Right kidney (tissue), 1 donor: ENCODE measurements around the gene STRBP.

Experiments
- DNase-seq: peaks from one replicate; pipeline ENCODE4 v3.0.0-alpha.2; 2016

Gene STRBP

DNA sequence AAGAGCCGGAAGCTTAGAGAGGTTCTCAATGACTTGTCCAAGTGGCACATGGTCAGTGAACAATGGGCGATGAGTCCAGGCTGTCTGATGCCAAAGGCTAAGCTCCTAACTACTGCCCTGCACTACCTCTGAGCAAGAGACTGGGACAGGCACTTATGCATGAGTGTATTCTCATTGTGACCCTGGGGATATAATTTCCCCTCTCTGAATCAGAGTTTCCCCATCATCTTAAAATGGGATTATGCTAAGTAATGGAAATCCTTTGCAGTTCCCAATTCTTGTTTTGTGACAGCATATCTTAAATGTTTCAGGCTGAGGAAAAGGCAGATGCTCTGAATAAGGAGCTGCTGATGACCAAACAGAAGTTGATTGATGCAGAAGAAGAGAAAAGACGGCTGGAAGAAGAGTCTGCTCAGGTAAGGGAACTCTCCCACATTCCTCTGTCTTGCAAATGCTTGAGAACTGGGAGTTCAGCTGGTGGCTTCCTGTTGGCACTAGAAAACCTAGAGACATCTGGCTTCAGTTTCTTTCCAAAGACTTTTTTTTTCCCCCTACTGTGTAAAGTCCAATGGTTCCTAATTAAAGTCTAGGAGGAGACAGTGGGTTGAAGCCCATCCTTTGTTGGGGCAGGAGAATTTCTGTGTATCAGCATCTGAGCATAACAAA, 170.8 kb downstream of the STRBP start:
- no peak for DNase-seq

DNA sequence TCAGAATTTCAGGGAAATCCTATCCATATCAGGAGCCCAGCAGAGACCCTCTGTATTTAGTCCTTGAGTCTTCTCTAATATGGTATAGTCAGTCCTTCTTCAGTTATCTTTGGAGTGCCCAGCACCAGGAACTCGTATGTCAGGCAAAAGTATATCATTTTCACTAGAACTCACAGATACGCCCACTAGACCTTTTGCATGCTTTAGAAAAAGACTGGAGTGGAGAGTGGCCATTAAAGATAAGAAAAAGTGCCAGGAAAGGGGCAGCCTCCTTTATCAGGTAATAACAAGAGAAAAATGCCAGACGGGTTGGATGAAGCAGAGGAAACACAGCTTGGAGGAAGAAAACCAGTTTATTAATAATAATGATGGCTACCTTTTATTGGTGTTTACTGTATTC, 171.4 kb downstream of the STRBP start:
- no peak for DNase-seq

DNA sequence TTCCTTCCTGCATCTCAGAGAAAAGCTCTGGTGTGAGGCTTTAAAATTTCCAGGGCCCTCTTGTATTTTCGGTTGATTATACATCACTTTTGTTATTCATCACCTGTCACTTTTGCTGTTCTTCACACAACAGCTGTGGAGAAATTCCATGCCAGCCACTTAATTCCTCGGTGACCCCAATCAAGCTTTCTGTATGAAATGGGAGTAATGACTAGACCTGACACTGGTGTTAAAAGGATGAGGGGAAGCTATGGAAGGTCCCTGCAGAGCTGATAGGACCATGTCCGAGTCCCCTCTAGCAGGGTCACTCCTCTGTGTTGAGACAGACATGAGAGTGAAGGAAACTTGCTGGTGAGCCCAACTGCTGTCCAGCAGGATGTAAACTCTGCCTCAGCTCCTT, 175.2 kb downstream of the STRBP start:
- no peak for DNase-seq

DNA sequence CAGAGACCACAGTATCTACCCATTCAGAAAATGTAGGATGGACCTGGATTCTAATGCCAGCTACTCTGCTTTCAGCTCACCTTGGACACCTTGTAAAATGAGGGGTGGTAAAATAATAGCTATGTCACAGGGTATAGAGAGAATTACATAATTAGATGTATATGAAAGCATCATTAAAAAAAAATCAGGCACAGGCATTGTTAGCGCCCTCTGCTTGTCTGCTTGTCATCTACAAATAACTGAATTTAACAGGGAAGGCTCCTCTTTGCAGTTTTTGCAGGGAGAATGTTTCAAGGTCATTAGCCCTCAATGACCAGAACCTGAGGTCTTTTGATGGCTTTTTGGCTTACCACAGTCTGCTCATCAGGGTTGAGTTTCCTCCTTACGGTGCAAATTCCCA, 176.9 kb downstream of the STRBP start:
- DNase-seq = no peak

DNA sequence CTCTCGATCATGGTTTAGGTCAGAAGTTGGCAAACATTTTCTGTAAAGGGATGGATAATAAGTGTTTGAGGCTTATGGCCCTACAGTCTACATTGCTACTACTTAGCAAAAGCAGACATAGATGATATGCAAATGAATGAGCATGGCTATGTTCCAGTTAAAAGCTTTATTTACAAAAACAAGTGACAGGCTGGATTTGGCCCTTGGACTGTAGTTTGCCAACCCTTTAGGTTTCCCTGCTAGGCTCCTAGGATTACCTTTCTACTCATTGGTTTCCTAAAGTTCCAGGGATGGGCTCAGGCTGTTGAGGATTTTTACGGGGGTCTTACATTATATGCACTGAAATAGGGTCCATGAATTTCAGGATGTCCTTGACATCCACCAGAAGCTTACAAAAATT, 177.4 kb downstream of the STRBP start:
- DNase-seq = no peak

DNA sequence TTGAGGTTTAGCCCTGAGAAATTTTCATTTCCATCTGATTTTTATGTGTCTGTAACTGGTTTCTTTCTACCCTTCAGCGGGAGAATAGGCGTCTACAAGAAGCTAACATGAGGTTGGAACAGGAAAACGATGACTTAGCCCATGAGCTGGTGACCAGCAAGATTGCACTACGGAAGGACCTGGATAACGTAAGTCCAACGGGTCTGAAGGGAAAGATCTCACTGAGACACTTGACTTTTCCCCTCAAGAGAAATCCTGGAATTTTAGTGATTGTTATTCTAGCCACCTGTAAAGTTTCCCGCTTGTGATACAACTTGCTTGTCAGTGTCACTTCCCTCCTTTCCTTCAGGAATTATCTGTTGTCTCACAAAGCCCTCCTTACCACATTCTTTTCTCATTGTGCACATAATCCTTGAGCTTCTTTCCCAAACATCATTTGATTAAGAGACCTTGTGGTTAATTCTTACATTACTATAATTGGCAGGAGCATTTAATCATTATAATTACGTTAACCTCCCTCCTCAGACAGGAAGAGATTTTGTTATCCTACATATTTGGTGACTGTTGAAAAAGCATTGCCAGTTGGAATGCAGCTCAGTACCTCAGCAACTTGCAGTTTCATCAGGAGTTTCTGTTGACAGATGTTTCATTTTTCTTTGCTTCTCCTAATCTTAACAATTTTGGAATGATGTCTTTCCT, 178.0 kb downstream of the STRBP start:
- DNase-seq = no peak

DNA sequence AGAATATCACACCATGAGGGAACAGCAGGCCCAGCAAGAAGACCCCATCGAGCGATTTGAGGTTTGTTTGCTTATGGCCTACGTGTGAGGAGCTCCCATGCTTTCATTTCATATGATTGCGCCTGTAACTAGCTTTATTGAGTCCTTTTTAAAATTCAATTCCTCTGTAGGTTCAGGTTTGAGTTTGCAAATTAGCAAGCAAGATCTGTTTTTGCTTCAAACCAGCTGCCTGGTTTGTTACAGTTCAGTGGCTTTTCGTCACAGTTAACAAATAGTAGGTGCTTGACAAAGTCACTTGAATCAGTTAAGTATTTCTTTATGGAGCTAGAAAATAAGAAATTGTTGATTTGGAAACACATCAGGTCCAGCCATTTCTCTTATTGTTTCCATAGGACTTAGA, 178.6 kb downstream of the STRBP start:
- no peak for DNase-seq

DNA sequence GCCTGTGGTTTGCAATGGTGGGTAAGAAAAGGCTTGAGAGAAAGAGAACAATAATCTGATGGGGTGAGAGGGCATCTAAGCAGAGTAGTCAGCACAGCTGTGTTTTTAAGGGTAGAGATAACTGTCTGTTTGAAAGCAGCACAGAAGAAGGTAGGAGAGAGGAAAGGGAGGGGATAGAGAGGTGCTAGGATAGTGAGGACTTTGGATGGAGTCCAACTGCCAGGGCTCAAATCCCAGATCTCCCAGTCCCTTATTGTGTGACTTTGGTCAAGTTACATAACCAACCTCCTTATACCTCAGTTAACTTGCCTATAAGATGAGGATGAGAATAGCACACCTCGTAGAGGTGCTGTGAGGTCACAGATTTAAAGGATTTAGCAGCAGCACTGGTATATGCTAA, 179.3 kb downstream of the STRBP start:
- DNase-seq = no peak

DNA sequence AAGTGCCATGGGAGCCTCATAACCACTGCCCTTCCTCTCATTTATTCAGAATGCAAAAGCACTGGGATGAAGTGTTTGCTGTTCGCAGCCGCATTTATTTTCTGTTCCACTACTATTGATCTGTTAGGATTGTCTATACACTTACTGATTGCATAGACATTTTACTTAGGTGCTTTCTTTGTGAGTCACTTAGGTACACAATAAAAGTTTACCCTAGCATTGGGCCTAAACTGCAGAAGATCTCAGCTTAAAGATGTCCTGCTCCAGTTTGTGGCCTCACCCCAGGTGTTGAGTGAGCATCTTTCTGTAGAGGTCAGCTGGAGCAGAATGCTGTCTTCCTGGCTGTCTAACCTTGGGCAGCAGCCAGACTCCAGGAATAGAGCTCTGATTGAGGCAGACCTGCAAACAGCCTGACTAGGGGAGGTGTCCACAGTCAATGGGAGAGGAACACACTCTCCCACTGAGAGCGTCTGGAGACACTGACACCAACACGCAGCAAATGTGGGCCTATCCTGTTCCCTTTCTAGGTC, 181.0 kb downstream of the STRBP start:
- DNase-seq = no peak

DNA sequence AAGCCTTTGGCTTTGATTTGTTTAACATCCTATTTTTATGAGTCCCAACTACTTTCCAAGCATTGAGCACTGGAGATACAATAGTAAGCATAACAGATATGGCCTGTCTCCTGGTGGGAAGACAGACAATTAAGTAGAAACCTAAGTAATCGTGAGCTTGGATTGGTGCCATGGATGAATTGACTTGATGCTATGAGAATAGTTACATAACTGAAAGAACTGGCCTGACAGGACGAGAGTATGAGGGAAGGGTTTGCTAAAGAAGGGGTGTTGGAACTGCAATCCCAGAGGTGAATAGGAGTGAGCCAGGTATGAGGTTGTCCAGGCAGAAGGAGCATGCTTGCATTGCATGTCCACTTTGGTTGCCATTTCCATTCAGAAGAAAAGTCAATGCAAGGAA, 182.5 kb downstream of the STRBP start:
- DNase-seq = no peak

DNA sequence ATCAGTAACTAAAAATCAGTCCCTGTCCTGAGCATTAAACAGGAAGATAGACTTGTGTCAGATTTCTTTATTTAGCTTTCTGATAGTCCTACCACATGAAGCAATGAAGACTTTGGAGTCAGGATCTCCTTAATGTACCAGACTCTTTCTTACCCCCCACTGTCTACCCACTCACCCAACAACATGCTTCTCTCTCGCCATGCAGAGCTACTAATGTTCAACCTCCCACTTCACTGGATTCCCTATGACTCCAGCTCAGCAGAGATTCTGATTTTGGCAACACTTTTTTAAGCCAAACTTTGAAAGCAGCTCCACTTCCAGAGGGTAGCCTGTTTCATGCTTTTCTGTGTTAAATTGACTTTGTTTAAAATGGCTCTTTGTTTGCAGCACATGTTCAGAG, 184.1 kb downstream of the STRBP start:
- no peak for DNase-seq

DNA sequence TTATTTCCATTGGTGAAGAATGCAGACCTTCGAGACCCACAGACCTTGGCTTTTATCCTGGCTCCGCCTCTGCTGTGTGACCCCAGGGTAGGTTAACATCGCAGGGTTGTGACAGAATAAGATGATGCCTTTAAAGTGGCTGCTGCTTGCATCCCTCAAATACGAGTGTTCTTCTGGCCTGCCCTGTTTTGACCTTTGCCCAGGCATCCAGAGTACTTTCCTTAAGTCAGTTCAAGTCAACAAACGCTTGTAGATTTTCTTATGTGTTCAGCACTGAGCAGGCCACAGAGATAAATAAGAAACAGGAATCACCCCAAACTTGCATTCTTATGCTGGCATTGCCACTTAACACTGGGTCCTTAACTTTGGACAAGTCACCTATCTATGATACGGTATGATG, 184.7 kb downstream of the STRBP start:
- DNase-seq = no peak

DNA sequence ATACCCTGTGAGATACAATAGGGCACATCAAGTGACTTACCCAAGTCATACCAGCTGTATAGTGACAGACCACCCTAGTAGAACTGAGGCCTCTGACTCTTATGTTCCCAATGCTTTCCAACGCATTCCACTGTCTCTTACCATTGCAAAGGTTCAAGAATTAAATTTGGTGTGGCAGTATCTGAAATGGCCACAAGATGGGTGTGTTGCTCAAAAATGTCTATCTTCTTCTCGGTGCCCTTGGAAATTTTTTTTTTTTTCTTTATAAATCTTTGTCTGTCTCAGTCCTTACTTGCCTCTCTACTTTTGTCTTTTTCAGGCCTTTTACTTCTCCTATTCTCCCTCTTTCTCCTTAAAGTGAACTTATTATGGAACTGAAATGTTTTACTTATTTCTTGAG, 186.6 kb downstream of the STRBP start:
- peak; percentile 19 for DNase-seq

DNA sequence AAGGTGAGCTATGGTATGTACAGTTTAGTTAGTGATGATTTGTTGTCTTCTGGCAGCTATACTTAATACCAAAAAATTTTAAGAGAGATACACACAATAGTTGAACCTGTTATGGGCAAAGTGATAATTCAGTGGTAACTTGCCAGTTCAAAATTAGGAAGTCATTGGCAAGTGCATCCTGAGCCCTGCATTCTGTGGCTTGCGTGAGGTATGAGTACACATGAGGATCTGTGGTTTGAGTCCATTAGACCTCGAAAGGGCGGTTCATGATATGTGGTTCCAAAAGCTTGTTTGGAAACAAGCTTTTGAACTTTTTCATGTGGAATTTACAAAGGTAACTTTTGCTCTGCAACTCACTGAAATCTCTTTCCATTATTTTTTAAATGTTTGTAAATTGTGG, 187.9 kb downstream of the STRBP start:
- DNase-seq = no peak

DNA sequence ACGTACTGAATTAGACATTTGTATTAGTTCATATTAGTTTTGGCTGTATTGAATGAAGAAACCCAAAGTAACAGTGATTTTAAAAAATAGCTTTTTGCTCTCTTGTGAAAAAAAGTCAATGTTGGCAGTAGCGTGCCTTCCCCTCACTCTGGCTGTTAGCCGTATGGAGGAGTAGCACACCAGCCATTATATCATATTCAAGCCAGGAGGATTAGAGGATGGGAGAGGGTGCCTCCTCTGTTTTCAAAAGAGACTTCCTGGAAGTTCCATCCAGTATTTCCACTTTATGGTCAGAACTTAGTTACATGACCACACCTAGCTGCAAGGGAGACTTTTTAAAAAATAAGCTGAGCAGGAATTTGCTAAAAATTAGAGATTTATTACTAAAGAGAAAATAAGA, 193.8 kb downstream of the STRBP start:
- DNase-seq = no peak

DNA sequence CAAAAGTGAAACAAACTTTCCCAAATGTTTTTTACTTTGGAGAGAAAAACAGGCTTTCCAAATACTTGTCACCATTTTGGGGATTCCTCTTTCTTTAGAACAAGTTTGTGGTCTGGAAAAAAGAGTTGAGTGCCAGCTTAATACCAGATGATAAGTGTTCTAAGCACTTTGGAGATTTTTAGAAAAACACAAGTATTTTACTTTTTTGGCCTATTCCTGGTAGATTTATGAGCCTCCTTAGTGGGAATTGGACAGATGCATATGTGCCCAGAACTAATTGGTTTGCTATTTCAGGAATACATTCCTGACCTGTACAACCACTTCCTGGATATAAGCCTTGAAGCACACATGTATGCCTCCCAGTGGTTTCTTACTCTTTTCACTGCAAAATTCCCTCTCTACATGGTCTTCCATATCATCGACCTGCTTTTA, 194.4 kb downstream of the STRBP start:
- DNase-seq = no peak

DNA sequence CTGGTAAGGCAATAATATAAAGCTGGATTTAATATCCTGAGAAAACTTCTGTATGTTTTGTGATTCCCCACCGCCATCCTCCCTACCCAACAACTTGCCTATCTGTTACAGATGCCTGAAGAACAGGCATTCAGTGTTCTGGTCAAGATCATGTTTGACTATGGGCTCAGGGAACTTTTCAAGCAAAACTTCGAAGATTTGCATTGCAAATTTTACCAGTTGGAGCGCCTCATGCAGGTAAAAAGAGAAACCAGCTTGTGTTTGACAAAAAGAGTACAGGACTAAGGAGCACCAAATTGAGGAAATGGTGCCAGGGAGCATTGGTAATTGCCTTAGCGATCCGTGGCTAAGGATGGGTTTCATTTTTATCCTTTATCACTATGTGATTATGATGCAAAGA, 194.9 kb downstream of the STRBP start:
- no peak for DNase-seq

DNA sequence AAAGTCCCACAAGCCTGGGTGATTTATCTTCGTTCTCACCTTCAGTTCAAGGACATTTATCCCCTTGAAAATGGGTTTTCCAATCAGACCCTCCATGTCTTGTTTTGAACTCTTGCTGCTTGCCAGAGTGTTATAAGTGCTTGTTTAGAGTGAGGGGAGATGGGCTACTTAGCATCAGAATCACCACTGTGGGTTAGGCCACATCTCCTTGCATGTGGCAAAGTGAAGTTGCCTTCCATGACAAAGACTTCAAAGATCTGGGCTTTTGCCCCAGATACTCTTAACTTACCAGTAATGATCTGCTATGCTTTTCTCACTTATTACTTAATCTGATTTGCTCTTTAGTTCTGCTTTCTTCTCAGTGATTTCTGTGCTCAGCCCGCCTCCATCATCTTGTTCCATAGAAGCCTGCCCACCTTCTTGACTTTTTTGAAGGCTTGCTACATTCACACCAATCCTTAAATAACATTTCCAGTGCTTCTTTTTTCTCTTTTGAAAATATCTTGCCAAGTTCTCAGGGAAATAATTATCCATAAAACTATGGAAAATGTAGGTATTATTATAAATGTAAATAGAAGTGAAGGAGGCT, 195.9 kb downstream of the STRBP start:
- DNase-seq = no peak
